ENCODE measurements around the gene CPLX1. TPM values are rescaled to one million over a fixed set of nuclear protein-coding genes. Genes with fewer than 3 reads are reported as not detected.
"Not testable (repeated sequence)": the region's sequence is repeated elsewhere in the genome, so short reads cannot be mapped to it uniquely, and the experiment has no call there.

The CPLX1 gene
- total and polyA plus RNA-seq, 3 donors from 2014 or later: 4.4 to 8.2 (median 5.5) TPM

DNA sequence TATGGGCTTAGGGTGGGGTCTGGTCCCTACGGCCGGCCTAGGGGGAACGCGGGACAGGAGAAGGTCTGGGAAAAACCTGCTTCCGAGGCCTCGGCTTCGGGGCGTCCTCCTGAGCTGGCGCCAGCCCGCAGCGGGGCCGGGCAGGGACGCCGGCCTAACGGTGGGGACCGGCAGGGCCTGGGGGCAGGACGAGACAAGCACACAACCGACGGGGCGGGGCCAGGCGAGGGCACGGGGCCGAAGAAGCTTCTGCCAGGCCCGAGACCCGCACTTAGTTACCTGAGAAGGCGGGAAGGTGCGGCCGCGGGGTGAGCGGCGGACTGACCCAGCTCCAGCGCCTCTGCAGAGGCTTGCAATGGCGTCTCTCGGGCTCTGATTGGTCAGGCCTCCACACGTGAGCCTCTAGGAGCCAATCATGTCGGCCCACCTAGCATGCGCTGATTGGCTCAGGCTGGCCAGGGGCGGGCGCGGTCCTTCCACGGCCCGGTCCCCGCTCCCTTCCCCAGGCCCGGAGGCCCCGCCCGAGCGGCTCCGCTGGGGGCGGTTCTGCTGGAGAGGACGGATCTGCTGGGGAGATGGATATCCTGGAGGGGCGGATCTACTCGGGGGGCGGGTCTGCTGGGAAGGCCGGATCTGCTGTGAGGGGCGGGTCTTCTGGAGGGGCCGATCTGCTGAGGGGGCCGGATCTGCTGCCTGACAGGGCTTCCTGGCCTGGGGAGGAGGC, 44.3 kb downstream of the CPLX1 start:
- peak; percentile 95 for TF ChIP-seq POLR2A (IDR thresholded peaks at IDR 0.05)
- TF ChIP-seq, protein P1, sequence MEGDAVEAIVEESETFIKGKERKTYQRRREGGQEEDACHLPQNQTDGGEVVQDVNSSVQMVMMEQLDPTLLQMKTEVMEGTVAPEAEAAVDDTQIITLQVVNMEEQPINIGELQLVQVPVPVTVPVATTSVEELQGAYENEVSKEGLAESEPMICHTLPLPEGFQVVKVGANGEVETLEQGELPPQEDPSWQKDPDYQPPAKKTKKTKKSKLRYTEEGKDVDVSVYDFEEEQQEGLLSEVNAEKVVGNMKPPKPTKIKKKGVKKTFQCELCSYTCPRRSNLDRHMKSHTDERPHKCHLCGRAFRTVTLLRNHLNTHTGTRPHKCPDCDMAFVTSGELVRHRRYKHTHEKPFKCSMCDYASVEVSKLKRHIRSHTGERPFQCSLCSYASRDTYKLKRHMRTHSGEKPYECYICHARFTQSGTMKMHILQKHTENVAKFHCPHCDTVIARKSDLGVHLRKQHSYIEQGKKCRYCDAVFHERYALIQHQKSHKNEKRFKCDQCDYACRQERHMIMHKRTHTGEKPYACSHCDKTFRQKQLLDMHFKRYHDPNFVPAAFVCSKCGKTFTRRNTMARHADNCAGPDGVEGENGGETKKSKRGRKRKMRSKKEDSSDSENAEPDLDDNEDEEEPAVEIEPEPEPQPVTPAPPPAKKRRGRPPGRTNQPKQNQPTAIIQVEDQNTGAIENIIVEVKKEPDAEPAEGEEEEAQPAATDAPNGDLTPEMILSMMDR (IDR thresholded peaks at IDR 0.05): no peak
- Histone ChIP-seq H3K27ac (peak overlapping the region; percentile 85 to 91), H3K4me3 (peak overlapping the region; percentile 94 to 95), H3K4me1 (peaks cover 23% of the 10 kb centered on the region), H3K9me3 (no peaks in the 10 kb centered on the region), H3K36me3 (ENCODE audit: low read depth, missing control alignments) (no peaks in the 10 kb centered on the region), H3K27me3 (no peaks in the 10 kb centered on the region)
- 0 to 1% methylated on average over 2 to 53 of the region's 57 CpGs for WGBS, 2 donors
- intact Hi-C loops (cut with DNase I; ENCODE audit: low total_unique reads): no loop called here
- DNase-seq: peak; percentile 99

DNA sequence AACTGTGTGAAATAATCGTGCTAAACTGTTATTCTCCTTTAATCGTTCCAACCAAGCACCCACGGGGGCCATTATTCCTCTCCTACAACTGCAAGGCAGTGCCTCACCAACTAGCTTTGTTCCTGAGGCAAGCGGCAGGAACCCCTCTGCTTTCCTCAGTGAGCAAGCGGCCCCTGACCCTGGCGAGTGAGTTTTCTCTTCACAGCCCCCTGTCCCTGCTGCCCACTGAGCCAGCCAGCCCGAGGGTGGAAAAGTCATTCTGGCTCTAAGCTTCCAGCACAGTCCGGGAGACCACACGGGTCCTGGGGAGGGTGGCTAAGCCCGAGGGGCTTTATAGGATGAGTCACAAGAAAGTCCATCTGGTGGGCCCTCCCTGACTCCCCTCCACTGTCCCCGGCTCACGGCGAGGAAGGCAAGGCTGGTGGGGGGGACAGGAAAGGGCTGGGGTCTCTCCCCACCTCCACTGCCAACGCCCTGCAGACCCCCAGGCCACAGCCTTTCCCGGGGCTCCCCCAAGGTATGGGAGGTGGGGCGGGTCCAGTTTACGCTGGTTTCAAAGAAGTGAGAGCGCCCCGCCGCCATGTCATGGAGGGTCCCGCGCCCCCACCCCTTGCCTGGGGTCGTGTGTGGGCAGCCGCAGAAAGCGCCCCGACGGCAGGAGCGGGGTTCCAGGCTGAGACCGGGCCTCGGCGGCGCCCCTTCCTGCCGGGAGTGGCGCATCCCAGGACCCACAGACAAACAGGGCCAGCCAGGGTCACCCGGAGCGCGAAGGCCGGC, 45.0 kb downstream of the CPLX1 start:
- no peak for DNase-seq
- intact Hi-C loops (cut with DNase I; ENCODE audit: low total_unique reads): no loop called here
- 2 to 4% methylated on average over 18 to 34 of the region's 38 CpGs for WGBS, 2 donors
- peaks cover 23% of the 10 kb centered on the region for H3K4me1 ChIP-seq
- H3K9me3 ChIP-seq: no peaks in the 10 kb centered on the region
- TF ChIP-seq POLR2A (IDR thresholded peaks at IDR 0.05): no peak
- TF ChIP-seq, protein P1 (IDR thresholded peaks at IDR 0.05): no peak
- H3K27ac ChIP-seq: peak overlapping the region; percentile 85 to 91
- peak overlapping the region; percentile 94 to 95 for H3K4me3 ChIP-seq
- no peaks in the 10 kb centered on the region for H3K27me3 ChIP-seq
- H3K36me3 ChIP-seq (ENCODE audit: low read depth, missing control alignments): no peaks in the 10 kb centered on the region

DNA sequence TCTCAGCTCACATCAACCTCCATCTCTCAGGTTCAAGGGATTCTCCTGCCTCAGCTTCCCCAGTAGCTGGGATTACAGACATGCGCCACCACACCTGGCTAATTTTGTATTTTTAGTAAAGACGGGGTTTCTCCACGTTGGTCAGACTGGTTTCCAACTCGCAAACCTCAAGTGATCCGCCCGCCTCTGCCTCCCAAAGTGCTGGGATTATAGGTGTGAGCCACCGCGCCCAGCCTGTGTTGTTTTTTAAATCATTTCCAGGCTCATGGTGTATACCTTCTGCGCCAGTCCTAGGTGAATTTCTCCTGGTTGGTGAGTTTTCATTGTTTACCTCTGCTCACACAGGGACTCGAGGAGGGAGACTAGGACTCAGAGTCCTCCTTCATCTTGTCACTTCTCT, 45.7 kb downstream of the CPLX1 start:
- H3K9me3 ChIP-seq; DNase-seq; H3K27me3 ChIP-seq; H3K36me3 ChIP-seq (ENCODE audit: low read depth, missing control alignments); intact Hi-C loops (cut with DNase I; ENCODE audit: low total_unique reads): not testable (repeated sequence)
- Histone ChIP-seq H3K4me1 (peaks cover 20% of the 10 kb centered on the region), H3K27ac (peak overlapping the region; percentile 85 to 91), H3K4me3 (peak overlapping the region; percentile 94 to 95)
- 66 to 74% methylated on average over 10 of the region's 10 CpGs for WGBS, 2 donors

DNA sequence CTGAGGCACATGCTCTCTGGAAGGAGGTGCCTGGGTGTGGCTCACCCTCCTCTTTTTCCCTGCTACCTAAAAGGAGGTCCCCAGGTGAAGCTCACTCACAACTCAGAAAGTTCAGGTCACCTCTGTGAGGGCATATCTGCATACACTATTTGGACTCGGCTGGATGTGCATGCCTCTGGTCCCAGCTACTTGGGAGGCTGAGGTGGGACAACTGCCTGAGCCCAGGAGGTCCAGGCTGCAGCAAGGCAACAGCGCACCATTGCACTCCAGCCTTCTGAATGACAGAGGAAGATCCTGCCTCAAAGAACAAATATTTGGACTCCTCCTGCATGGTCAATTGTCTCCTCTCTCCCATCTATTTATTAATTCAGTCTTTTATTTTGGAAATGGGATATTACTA, 46.4 kb downstream of the CPLX1 start:
- H3K36me3 ChIP-seq (ENCODE audit: low read depth, missing control alignments): no peaks in the 10 kb centered on the region
- no peak overlapping the region for H3K4me3 ChIP-seq
- no peaks in the 10 kb centered on the region for H3K9me3 ChIP-seq
- WGBS, 2 donors: 83 to 93% methylated on average over 2 of the region's 2 CpGs
- no peak for TF ChIP-seq POLR2A (IDR thresholded peaks at IDR 0.05)
- TF ChIP-seq, protein P1 (IDR thresholded peaks at IDR 0.05): no peak
- peaks cover 18% of the 10 kb centered on the region for H3K4me1 ChIP-seq
- intact Hi-C loops (cut with DNase I; ENCODE audit: low total_unique reads): no loop called here
- H3K27me3 ChIP-seq: no peaks in the 10 kb centered on the region
- no peak for DNase-seq
- no peak overlapping the region for H3K27ac ChIP-seq

DNA sequence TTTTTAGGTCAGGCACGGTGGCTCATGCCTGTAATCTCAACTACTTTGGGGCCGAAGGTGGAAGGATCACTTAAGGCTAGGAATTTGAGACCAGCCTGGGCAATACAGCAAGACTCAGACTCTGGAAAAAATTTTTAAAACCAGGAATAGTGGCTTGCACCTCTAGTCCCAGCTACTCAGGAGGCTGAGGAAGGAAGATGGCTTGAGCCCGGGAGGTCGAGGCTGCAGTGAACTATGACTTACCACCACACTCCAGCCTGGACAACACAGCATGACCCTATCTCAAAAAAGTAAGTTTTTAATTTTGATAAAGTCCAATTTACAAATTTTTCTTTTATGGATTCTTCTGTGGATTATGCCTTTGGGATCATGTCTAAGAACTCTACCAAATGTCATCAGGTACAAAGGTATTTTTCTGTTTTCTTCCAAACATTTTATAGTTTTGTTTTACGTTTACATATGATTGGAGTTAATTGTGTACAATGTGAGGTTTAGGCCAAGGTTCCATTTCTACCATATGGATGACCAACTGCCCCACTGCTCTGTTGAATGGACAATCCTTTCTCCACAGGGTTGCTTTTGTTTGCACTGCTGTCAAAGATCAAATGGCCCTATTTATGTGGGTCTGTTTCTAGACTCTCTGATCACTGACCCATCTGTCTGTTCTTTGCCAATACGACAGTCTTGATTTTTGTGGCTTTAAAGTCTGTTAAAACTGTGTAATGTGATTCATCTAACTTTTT, 48.2 kb downstream of the CPLX1 start:
- Histone ChIP-seq H3K27ac (no peak overlapping the region), H3K4me3 (no peak overlapping the region), H3K27me3 (no peaks in the 10 kb centered on the region), H3K9me3 (no peaks in the 10 kb centered on the region), H3K4me1 (peaks cover 20% of the 10 kb centered on the region), H3K36me3 (ENCODE audit: low read depth, missing control alignments) (no peaks in the 10 kb centered on the region)
- intact Hi-C loops (cut with DNase I; ENCODE audit: low total_unique reads): no loop called here
- DNase-seq: no peak
- TF ChIP-seq, protein P1 (IDR thresholded peaks at IDR 0.05): no peak
- no peak for TF ChIP-seq POLR2A (IDR thresholded peaks at IDR 0.05)
- 86 to 87% methylated on average over 6 of the region's 6 CpGs for WGBS, 2 donors

Measured in testis (tissue), 3 donors.